ENCODE results near the gene ZCCHC9.

DNA sequence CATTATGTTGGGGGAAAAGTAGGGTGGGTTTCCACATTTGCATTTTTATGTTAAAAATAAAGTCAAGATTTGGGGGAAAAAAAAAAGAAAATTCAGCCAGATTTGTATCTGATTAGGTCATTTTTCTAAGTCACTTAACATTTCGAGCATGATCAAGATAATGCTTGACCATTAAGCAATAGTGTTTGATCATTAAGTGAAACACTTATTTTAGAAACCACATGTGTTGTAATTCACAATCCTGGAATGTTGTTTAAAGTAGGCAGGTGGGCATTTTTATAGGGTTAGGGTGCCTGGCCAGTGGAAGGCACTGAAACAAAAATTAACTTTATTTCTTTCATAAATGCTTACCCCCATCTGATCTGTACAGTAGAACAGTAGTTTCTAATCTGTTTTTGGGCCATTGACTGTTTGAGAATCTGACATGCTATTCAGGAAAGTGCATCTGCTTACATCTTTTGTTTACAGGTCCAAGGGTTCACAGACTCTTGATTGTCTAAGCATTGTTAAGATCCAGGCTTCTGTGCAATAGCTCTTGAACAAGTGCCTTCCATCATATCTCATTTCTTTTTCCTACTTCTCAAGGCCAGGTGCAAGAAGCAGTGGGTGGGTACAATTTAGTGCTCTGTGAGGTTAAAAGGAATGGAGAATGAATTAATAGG lies 9.1 kb downstream of the ZCCHC9 start:
- TF ChIP-seq TAF1 (IDR thresholded peaks at IDR 0.05; ENCODE audit: low read depth, low read length) (no peak), POLR2A (IDR thresholded peaks at IDR 0.05; ENCODE audit: low read depth, low read length) (no peak)
